Glomerular endothelial cell (primary cell): ENCODE data around the gene FCGR2B. TPM values are rescaled to one million over a fixed set of nuclear protein-coding genes. Genes with fewer than 3 reads are reported as not detected.

ENCODE experiments used
- total RNA-seq: library from RNA; depleted of rRNA; stranded (reverse); fragments of >200 nt; gene quantifications from 2 replicates; pipeline ENCODE4 v1.2.3, GENCODE V29; 2015

Gene FCGR2B
- total RNA-seq, 1 donor from 2014 or later, result not detected

Other genes starting within 250 kb of the FCGR2B start
- 1.1 TPM in 1 of 2 replicates, not detected in the other for gene FCGR2A, start 157.7 kb upstream of the FCGR2B start, total RNA-seq
- 0.06 TPM in 1 of 2 replicates, not detected in the other for gene HSPA6, start 138.6 kb upstream of the FCGR2B start, total RNA-seq
- gene FCGR3A, start 113.3 kb upstream of the FCGR2B start, total RNA-seq, result not detected in 2 replicates
- not detected in 2 replicates for gene FCGR3B, start 32.0 kb upstream of the FCGR2B start, total RNA-seq
- gene FCRLA, start 44.1 kb downstream of the FCGR2B start, total RNA-seq, result 0.92 TPM in 1 of 2 replicates, not detected in the other
- 3.0 and 4.9 TPM in 2 replicates for gene FCRLB, start 58.4 kb downstream of the FCGR2B start, total RNA-seq
- 23.8 and 25.0 TPM in 2 replicates for gene DUSP12, start 86.6 kb downstream of the FCGR2B start, total RNA-seq
- gene ATF6, start 103.2 kb downstream of the FCGR2B start, total RNA-seq, result 48.7 and 49.4 TPM in 2 replicates